HG02970 (cell line): ENCODE data around the gene TRIM10.
"Not testable (repeated sequence)": the region's sequence is repeated elsewhere in the genome, so short reads cannot be mapped to it uniquely, and the experiment has no call there.

Source experiments
- ATAC-seq: cut with Tn5 transposase; IDR thresholded peaks from one replicate; pipeline ENCODE4 v1.9.1; 2021; ENCODE audit warnings: mild to moderate bottlenecking, moderate library complexity, moderate number of reproducible peaks; ENCODE audit not compliant: unreplicated experiment, low FRiP score

TRIM10 gene

GRCh38 chr6:30130887-30131862 lies 29.8 kb downstream of the TRIM10 start:
- no peak for ATAC-seq

GRCh38 chr6:30130179-30130679 lies 30.8 kb downstream of the TRIM10 start:
- no peak for ATAC-seq

GRCh38 chr6:30129265-30130178 lies 31.5 kb downstream of the TRIM10 start:
- no peak for ATAC-seq

GRCh38 chr6:30127238-30128093 lies 33.5 kb downstream of the TRIM10 start:
- no peak for ATAC-seq

- ATAC-seq, result no peak
These were observed 38.5 kb downstream of the TRIM10 start for GRCh38 chr6:30122515-30122914.

GRCh38 chr6:30121446-30122366 lies 39.3 kb downstream of the TRIM10 start:
- ATAC-seq, result no peak

- ATAC-seq, result not testable (repeated sequence)
These were observed 42.3 kb downstream of the TRIM10 start for GRCh38 chr6:30118691-30119090.

GRCh38 chr6:30116724-30117123 lies 44.3 kb downstream of the TRIM10 start:
- no peak for ATAC-seq

GRCh38 chr6:30113841-30114240 lies 47.2 kb downstream of the TRIM10 start:
- ATAC-seq, result no peak

GRCh38 chr6:30113003-30113759 lies 47.8 kb downstream of the TRIM10 start, which contains the start of gene TRIM31:
Gene TRIM31, minus strand, starts transcription at chr6:30113090. Its CDS starts 285 bp downstream, at chr6:30112805.
- ATAC-seq, result no peak

- ATAC-seq, result no peak
These were observed 48.5 kb downstream of the TRIM10 start for GRCh38 chr6:30112402-30112994.

GRCh38 chr6:30111266-30111856 lies 49.6 kb downstream of the TRIM10 start:
- ATAC-seq, result no peak

GRCh38 chr6:30104661-30105060 lies 56.4 kb downstream of the TRIM10 start:
- no peak for ATAC-seq

GRCh38 chr6:30103872-30104179 lies 57.2 kb downstream of the TRIM10 start:
- no peak for ATAC-seq

GRCh38 chr6:30102970-30103871 lies 57.8 kb downstream of the TRIM10 start:
- ATAC-seq, result peak; percentile 49

GRCh38 chr6:30102414-30102969 lies 58.5 kb downstream of the TRIM10 start:
- ATAC-seq, result no peak
